ENCODE data around the gene BCAN.

GRCh38 chr1:156658496-156658895, 16.6 kb downstream of the BCAN start:
- no peak for TF ChIP-seq POLR2A (IDR thresholded peaks at IDR 0.05)
- no peak for TF ChIP-seq CTCF (IDR thresholded peaks at IDR 0.05)
- no peak for TF ChIP-seq POLR2AphosphoS5 (IDR thresholded peaks at IDR 0.05)

All from gastroesophageal sphincter (tissue), 3 donors.